GM21737 (cell line): ENCODE measurements around the gene DCDC2.
A peak's percentile ranks its signal among the peaks of the same experiment; 100 is the strongest.
"Not testable (repeated sequence)": the region's sequence is repeated elsewhere in the genome, so short reads cannot be mapped to it uniquely, and the experiment has no call there.

Experiments
- ATAC-seq: cut with Tn5 transposase; IDR thresholded peaks from one replicate; pipeline ENCODE4 v1.9.1; 2021; ENCODE audit warnings: mild to moderate bottlenecking, moderate library complexity; ENCODE audit not compliant: unreplicated experiment

The DCDC2 gene

DNA sequence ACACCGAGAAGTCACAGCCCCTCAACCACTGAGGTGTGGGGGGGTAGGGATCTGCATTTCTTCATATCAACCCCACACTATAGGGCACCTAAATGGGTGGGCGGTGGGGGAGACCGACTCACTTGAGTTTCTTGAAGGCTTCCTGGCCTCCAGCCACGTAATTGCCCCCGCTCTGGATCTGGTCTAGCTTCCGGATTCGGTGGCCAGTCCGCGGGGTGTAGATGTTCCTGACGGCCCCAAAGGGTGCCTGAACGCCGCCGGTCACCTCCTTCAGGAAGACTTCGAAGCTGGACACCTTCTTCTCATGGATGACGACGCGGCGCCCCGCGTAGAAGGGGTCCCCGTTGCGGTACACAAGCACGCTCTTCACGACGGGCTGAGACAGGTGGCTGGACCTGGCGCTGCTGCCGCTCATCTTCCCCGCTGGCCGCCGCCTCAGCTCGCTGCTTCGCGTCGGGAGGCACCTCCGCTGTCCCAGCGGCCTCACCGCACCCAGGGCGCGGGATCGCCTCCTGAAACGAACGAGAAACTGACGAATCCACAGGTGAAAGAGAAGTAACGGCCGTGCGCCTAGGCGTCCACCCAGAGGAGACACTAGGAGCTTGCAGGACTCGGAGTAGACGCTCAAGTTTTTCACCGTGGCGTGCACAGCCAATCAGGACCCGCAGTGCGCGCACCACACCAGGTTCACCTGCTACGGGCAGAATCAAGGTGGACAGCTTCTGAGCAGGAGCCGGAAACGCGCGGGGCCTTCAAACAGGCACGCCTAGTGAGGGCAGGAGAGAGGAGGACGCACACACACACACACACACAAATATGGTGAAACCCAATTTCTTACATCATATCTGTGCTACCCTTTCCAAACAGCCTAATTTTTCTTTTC lies at the start of gene DCDC2:
Gene DCDC2, minus strand, starts transcription at position 724 of the 883 bp plus-strand sequence. Its CDS starts 309 bp downstream, at position 415.
- no peak for ATAC-seq

GRCh38 chr6:24405262-24405661 lies 47.4 kb upstream of the DCDC2 start:
- no peak for ATAC-seq

DNA sequence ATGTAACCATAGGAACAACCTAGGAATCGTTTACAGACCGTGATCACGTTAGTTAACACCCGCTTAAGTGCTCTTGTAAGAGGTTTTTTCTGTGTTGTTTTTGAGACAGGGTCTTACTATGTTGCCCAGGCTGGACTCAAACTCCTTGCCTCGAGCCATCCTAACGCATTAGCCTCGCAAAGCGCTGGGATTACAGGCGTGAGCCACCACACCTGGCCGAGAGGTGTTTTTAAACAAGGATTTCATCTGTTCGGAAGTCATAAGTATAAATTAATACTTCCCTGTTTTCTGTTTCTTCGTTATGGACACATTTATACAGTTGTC lies 45.6 kb upstream of the DCDC2 start:
- ATAC-seq, result no peak

GRCh38 chr6:24402697-24403500 lies 45.0 kb upstream of the DCDC2 start, which contains the start of gene MRS2:
TSS of gene MRS2 (plus strand) at chr6:24402936. CDS start at chr6:24403047, 111 bp downstream.
- ATAC-seq, result peak; percentile 97

DNA sequence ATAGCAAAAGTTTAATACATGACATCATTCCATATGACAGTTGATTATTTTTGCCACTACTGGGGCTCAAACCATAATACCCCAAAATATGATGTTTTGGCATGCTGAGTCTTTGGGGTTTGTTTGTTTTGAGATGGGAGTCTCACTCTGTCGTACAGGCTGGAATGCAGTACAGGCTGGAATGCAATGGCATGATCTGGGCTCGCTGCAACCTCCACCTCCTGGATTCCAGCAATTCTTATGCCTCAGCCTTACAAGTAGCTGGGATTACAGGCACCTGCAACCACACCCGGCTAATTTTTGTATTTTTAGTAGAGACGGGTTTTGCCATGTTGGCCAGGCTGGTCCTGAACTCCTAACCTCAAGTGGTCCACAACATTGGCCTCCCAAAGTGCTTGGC lies 43.6 kb upstream of the DCDC2 start:
- no peak for ATAC-seq

DNA sequence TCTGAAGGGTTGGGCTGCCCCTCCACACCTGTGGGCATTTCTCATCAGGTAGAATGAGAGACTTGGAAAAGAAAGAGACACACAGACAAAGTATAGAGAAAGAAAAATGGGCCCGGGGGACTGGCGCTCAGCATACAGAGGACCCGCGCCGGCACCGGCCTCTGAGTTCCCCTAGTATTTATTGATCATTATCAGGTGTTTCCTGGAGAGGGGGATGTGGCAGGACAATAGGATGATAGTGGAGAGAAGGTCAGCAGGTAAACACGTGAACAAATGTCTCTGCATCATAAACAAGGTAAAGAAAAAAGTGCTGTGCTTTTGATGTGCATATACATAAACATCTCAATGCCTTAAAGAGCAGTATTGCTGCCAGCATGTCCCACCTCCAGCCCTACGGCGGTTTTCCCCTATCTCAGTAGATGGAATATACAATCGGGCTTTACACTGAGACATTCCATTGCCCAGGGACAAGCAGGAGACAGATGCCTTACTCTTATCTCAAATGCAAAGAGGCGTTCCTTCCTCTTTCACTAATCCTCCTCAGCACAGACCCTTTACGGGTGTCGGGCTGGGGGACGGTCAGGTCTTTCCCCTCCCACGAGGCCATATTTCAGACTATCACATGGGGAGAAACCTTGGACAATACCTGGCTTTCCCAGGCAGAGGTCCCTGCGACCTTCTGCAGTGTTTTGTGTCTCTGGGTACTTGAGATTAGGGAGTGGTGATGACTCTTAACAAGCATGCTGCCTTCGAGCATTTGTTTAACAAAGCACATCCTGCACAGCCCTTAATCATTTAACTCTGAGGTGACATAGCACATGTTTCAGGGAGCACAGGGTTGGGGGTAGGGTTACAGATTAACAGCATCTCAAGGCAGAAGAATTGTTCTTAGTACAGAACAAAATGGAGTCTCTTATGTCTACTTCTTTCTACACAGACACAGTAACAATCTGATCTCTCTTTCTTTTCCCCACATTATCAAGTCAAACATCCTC lies 42.5 kb upstream of the DCDC2 start:
- not testable (repeated sequence) for ATAC-seq

GRCh38 chr6:24397631-24398030 lies 39.8 kb upstream of the DCDC2 start:
- ATAC-seq, result no peak

- ATAC-seq, result no peak
These were observed 39.0 kb upstream of the DCDC2 start for GRCh38 chr6:24396824-24397223.

DNA sequence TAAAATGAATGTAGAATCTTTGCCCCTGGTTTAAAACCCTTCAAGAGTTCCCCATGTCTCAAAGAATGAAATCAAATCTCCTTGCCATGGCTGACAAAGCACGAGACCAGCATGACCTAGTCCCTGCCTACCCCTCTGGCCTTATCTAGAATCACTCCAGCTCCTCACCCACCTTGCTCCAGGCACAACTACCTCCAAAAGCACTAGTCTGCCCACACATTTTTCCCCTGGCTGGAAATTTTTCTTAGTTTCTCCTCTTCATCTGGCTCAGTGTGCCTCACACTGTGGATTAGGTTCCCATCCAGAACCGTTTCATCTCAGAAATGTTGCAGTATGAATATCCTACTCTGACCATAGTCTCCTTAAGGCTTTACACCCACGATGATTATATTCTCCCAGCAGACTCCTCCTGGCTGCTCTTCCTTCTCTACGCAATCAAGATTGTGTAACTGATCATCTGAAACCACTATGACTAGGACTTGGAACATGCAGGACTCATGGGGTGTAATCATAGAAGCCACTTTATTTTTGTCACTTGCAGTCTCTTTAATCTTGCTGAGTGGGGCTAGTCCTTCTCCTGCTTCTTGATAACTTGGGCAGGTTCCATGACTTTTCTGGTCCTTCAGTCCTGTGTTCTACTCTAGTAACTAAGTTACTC lies 37.0 kb upstream of the DCDC2 start:
- no peak for ATAC-seq

DNA sequence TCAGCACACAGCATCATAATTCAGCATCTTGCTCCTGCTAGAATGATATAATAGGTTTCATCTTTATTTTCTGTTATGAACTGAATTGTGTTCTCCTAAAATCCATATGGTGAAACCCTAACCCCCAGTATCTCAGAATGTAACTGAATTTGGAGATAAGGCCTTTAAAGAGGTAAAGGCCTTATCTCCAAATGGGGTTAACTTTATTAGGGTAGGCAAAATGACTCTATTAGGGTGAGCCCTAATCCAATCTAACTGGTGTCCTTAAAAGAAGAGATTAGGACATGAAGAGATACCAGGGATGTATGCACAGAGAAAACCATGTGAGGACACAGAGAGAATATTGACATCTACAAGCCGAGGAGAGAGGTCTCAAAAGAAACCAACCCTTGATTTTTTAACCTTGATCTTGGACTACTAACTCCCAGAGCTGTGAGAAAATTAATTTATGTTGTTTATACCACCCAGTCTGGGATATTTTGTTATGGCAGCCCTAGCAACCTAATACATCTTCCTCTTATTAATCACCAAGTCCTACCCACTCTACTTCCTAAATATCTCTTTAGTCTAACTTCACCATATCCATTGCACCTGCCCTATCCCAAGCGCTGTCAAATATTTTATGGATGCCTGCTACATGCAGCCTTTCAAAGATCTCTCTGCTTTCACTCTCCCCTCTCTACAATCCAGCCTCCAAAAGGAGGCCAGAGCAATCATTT lies 36.4 kb upstream of the DCDC2 start:
- ATAC-seq, result no peak

DNA sequence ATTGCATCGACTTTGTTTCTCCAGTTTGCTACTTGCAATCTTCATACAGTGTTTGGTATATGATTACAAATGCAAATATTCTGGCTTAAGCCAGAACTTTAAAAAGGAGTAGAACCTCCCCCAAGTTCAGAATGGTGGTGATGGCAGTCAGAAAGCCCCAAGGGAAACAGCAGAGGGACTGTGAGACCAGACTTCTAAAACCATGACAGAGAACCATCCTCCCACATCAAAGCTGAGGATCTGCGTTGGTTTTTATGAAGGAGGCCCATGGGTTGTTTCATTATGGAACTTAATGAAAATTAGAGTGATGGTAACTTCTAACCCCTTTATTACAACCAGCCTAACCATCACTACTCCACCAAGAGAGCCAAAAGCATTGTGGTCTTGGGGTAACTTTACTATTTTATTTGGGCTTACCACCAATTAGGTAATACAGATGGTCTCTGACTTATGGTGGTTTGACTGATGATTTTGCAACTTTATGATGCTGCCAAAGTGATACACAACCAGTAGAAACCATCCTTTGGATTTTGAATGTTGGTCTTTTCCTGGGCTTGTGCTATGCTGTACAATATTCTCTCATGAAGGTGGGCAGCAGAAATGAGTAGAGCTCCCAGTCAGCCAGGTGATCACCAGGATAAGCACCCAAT lies 34.0 kb upstream of the DCDC2 start:
- ATAC-seq, result peak; percentile 81

DNA sequence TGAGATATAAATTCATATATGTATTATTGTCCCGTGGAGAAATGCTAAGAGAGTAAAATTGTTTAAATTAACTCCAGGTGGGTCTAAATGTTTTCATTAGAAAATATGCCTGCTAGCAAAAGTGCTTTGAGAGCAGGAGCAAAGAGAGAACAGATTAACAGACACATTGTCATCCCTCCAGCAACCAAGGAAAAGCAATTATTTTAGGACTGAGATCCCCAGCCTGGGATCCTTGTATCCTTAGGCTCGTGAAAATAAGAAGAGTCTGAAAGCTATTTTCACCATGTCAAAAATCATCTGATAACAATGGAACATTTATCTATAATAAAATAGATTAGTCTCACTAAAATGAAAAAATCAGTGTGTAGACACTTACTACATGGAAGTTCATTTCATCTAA lies 33.3 kb upstream of the DCDC2 start:
- no peak for ATAC-seq

- ATAC-seq, result no peak
These were observed 30.0 kb upstream of the DCDC2 start for GRCh38 chr6:24387818-24388217.

GRCh38 chr6:24385536-24386269 lies 27.8 kb upstream of the DCDC2 start:
- ATAC-seq, result no peak

DNA sequence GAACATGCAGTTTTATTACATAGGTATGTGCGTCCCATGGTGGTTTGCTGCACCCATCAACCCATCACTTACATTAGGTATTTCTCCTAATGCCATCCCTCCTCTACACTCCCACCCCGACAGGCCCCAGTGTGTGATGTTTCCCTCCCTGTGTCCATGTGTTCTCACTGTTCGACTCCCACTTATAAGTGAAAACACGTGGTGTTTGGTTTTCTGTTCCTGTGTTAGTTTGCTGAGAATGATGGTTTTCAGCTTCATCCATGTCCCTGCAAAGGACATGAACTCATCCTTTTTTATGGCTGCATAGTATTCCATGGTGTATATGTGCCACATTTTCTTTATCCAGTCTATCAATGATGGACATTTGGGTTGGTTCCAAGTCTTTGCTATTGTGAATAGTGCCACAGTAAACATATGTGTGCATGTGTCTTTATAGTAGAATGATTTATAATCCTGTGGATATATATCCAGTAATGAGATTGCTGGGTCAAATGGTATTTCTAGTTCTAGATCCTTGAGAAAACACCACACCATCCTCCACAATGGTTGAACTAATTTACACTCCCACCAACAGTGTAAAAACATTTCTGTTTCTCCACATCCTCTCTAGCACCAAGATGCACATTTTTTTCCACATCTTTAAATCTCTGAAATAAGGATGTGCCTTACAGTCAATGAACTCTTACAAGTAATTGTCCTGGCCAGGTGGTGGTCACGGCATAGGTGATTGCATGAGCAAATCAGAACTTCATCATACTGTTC lies 26.7 kb upstream of the DCDC2 start:
- ATAC-seq, result not testable (repeated sequence)

DNA sequence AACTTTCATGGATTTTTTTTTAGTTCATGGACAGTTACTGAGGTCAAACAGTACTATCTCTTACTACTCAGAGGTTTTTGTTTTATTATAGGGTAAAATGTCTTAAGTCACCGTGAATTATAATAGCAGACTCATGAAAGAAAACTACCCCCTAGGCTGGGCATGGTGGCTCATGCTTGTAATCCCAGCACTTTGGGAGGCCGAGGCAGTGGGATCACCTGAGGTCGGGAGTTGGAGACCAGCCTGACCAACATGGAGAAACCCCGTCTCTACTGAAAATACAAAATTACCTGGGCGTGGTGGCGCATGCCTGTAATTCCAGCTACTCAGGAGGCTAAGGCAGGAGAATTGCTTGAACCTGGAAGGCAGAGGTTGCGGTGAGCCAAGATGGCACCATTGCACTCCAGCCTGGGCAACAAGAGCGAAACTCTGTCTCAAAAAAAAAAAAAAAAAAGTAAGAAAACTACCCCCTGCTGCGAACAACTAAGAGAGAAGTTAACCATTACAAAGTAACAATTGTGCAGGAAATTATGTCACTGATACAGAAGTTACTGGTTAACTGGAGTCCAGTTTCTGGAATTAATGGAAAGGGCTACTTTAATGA lies 25.1 kb upstream of the DCDC2 start:
- not testable (repeated sequence) for ATAC-seq

GRCh38 chr6:24382220-24382540 lies 24.3 kb upstream of the DCDC2 start:
- no peak for ATAC-seq
